KMS-11 (cell line): ENCODE results near the gene ERICH3.

ENCODE experiments used
- H2AFZ ChIP-seq: fragments of 200-600 bp; sonication (generic); 2 replicates; pipeline ENCODE4 v1.6.1; 2016; ENCODE audit warnings: antibody characterized with exemption, mixed run types, low read depth
- H3K27ac ChIP-seq: fragments of 200-600 bp; sonication (generic); 2 replicates; pipeline ENCODE4 v1.6.1; 2016; ENCODE audit warnings: mild to moderate bottlenecking, mixed run types
- H3K27me3 ChIP-seq: fragments of 200-600 bp; sonication (generic); 2 replicates; pipeline ENCODE4 v1.6.1; 2017; ENCODE audit warnings: mild to moderate bottlenecking, low read depth, mixed run types, moderate library complexity; ENCODE audit not compliant: insufficient read depth
- H3K36me3 ChIP-seq: fragments of 200-600 bp; sonication (generic); 2 replicates; pipeline ENCODE4 v1.6.1; 2017; ENCODE audit warnings: mild to moderate bottlenecking, mixed run types; ENCODE audit not compliant: insufficient read depth
- H3K4me1 ChIP-seq: fragments of 200-600 bp; sonication (generic); 2 replicates; pipeline ENCODE4 v1.6.1; 2016; ENCODE audit warnings: mild to moderate bottlenecking, low read depth, mixed run types; ENCODE audit not compliant: poor library complexity, severe bottlenecking
- H3K4me2 ChIP-seq: fragments of 200-600 bp; sonication (generic); 2 replicates; pipeline ENCODE4 v1.7.0; 2016; ENCODE audit warnings: mild to moderate bottlenecking, mixed run types
- H3K4me3 ChIP-seq: fragments of 200-600 bp; sonication (generic); IDR thresholded peaks from 2 replicates; pipeline ENCODE4 v1.6.1; 2017; ENCODE audit warnings: low read depth, low read length, mixed read lengths; ENCODE audit not compliant: insufficient read depth
- H3K79me2 ChIP-seq: fragments of 200-600 bp; sonication (generic); 2 replicates; pipeline ENCODE4 v1.6.1; 2016; ENCODE audit warnings: low read depth, mixed run types; ENCODE audit not compliant: insufficient read depth
- H3K9ac ChIP-seq: fragments of 200-600 bp; sonication (generic); 2 replicates; pipeline ENCODE4 v1.6.1; 2016; ENCODE audit warnings: mild to moderate bottlenecking, mixed run types
- H4K20me1 ChIP-seq: fragments of 200-600 bp; sonication (generic); 2 replicates; pipeline ENCODE4 v1.6.1; 2016; ENCODE audit warnings: mild to moderate bottlenecking, mixed run types; ENCODE audit not compliant: insufficient read depth
- TF ChIP-seq, protein P1 (sequence below): fragments of 200-600 bp; sonication (generic); conservative IDR thresholded peaks from 2 replicates; pipeline ENCODE4 v1.6.1; 2017; ENCODE audit warnings: low read depth, mild to moderate bottlenecking, antibody characterized with exemption, low read length, moderate library complexity, mixed read lengths

Gene ERICH3

DNA sequence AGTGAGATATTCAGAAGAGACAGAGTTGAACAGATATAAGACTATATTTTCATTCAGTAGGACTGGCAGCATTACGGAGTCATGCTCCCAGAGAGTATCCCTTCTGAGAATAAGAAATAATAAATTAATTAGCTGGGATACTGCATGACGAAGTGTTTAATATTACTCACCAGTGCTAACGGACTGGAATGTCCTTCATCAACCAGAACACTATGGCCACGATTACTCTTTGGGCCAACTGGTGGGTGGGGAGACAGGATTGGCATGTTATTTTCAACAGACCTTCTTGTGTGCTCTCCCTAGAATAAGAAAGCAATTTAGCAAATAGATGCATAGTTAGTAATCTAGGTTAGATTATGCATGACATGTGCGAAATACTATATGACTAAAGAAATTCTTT, 32.4 kb downstream of the ERICH3 start:
- TF ChIP-seq, protein P1, sequence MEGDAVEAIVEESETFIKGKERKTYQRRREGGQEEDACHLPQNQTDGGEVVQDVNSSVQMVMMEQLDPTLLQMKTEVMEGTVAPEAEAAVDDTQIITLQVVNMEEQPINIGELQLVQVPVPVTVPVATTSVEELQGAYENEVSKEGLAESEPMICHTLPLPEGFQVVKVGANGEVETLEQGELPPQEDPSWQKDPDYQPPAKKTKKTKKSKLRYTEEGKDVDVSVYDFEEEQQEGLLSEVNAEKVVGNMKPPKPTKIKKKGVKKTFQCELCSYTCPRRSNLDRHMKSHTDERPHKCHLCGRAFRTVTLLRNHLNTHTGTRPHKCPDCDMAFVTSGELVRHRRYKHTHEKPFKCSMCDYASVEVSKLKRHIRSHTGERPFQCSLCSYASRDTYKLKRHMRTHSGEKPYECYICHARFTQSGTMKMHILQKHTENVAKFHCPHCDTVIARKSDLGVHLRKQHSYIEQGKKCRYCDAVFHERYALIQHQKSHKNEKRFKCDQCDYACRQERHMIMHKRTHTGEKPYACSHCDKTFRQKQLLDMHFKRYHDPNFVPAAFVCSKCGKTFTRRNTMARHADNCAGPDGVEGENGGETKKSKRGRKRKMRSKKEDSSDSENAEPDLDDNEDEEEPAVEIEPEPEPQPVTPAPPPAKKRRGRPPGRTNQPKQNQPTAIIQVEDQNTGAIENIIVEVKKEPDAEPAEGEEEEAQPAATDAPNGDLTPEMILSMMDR, result no peak

DNA sequence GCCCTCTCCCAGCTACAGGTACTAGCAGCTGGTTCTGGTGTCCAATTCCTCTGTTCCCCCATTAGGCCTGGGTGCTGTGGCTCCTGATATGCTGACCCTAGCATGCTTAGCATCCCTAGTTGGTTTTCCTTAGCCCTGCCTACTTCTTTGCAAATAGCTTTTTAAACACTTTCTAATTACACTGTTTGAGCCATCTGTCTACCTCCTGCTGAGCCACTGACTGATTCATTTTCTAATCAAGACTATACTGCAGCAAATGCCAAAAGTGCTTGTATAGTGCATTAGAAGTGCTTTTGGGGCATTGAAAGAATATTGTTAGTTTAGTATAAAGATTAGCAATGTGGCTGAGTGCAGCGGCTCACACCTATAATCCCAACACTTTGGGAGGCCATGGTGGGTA, 36.3 kb downstream of the ERICH3 start:
- Histone ChIP-seq H4K20me1 (no peaks in the 10 kb centered on the region), H3K4me2 (no peak overlapping the region), H3K36me3 (no peaks in the 10 kb centered on the region), H3K4me1 (no peaks in the 10 kb centered on the region), H3K9ac (no peak overlapping the region), H3K27me3 (no peaks in the 10 kb centered on the region), H2AFZ (no peak overlapping the region), H3K27ac (no peak overlapping the region), H3K79me2 (no peaks in the 10 kb centered on the region), H3K4me3 (no peak overlapping the region)
- TF ChIP-seq, protein P1, result no peak

More for the DNA sequence above, 32.4 kb downstream of the ERICH3 start:
- no peak overlapping the region for H3K4me2 ChIP-seq
- no peak overlapping the region for H3K27ac ChIP-seq
- H3K36me3 ChIP-seq, result no peaks in the 10 kb centered on the region
- H3K4me3 ChIP-seq, result no peak overlapping the region
- H2AFZ ChIP-seq, result no peak overlapping the region
- H3K9ac ChIP-seq, result no peak overlapping the region
- no peaks in the 10 kb centered on the region for H3K4me1 ChIP-seq
- H3K79me2 ChIP-seq, result no peaks in the 10 kb centered on the region
- no peaks in the 10 kb centered on the region for H3K27me3 ChIP-seq
- no peaks in the 10 kb centered on the region for H4K20me1 ChIP-seq

DNA sequence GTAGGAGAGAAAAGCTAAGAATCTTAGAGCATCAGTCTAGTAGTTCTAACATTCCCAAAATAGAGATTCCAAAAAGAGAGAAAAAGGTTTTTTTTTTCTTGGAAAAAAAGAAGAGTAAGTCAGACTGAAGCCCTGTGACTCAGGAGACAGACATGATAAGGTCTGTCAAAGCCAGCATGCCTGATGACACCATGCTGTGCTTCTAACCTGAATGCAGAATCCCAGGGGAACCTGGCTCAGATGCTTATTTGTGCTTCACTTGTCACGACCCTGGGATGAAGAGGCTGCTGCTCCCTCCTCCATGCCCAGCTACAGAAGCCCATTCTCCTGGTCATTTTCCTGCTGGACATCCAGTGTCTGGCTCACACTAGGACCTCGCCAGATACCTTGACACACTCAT, 44.3 kb downstream of the ERICH3 start:
- no peaks in the 10 kb centered on the region for H3K36me3 ChIP-seq
- H3K27me3 ChIP-seq, result no peaks in the 10 kb centered on the region
- no peaks in the 10 kb centered on the region for H3K79me2 ChIP-seq
- H3K4me3 ChIP-seq, result no peak overlapping the region
- TF ChIP-seq, protein P1, result no peak
- H3K4me1 ChIP-seq, result no peaks in the 10 kb centered on the region
- no peak overlapping the region for H3K27ac ChIP-seq
- no peak overlapping the region for H3K4me2 ChIP-seq
- H3K9ac ChIP-seq, result no peak overlapping the region
- no peak overlapping the region for H2AFZ ChIP-seq
- H4K20me1 ChIP-seq, result no peaks in the 10 kb centered on the region

DNA sequence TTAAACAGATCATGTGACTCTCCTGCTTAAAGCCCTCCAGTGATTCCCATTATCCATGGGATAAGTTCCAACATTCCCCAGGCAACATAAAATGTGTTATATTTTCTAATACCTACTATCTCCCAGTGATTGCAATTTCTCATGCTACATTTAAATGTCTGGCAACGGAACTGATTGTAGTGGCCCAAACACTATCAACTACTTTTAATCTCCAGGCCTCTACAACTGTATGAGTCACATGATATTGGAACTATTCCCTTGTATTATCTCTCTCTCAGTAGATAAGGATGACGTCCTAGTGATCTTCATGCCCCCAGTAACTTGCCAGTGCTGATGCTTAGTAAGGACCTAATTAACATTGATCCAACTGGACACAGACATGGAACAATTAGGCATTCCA, 49.9 kb downstream of the ERICH3 start:
- TF ChIP-seq, protein P1, result no peak
- H3K4me2 ChIP-seq, result no peak overlapping the region
- H3K27ac ChIP-seq, result no peak overlapping the region
- H3K36me3 ChIP-seq, result no peaks in the 10 kb centered on the region
- H3K9ac ChIP-seq, result no peak overlapping the region
- no peaks in the 10 kb centered on the region for H3K79me2 ChIP-seq
- H3K4me3 ChIP-seq, result no peak overlapping the region
- no peak overlapping the region for H2AFZ ChIP-seq
- no peaks in the 10 kb centered on the region for H4K20me1 ChIP-seq
- no peaks in the 10 kb centered on the region for H3K4me1 ChIP-seq
- no peaks in the 10 kb centered on the region for H3K27me3 ChIP-seq

DNA sequence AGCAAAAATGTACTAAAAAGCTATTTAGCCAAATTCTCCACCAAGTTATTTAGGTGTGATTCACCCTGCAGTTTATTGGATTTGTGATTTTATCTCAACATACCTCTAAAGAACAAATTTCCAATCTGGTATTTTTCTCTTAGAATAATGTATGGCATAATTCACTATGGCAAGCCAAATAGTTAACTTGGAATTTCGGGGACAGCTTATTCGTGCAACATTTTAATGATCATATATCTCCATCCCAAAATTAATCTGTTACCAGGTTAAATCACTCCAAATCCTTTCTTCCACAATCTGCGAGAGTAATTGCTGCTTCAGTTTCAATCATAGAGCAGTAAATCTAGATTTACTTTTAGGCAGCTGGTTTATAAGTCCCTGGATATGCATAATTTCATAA, 53.4 kb downstream of the ERICH3 start:
- Histone ChIP-seq H3K27me3 (no peaks in the 10 kb centered on the region), H3K4me1 (peaks cover 4% of the 10 kb centered on the region), H3K9ac (no peak overlapping the region), H3K79me2 (no peaks in the 10 kb centered on the region), H4K20me1 (no peaks in the 10 kb centered on the region), H3K36me3 (no peaks in the 10 kb centered on the region), H3K27ac (no peak overlapping the region), H2AFZ (no peak overlapping the region), H3K4me2 (no peak overlapping the region), H3K4me3 (no peak overlapping the region)
- TF ChIP-seq, protein P1, result no peak
